ENCODE measurements around the gene PSMG4. TPM values are rescaled to one million over a fixed set of nuclear protein-coding genes. Genes with fewer than 3 reads are reported as not detected.

Gene PSMG4
- total and polyA plus RNA-seq, 9 of the 15 experiments (the other 6 are each of a cell fraction or from before 2014, with no cell fraction given) = 12.9 to 185 (median 52.0) TPM

DNA sequence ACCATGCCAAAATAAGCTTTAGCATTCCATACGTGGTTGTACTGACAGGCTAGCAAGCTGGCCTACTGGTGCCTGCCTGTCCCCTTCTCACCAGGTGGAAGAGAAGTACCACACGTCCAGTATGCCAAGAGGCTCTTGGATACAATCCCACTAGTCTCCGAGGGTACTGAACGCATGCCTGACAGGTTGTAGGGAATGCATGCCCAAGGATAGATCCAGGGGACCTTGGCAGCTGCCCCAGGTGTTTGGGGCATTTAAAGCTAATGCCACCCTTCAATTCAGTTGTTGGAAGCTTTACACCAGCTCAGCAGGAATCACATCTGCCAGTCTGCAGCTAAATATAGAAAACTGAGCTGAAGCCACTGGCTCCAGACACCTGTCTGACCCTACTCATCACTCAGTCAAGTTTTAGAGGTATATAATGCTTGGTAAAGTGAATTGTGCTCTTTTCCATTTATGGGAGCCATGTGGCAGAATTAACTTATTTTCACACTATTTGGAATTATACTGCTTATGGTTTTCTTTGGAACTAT is 36.2 kb upstream of the PSMG4 start:
- ChIA-PET POLR2A (interaction anchor here (1.0 to 1.4 kb wide), 3 partner anchors 13 to 65 kb away, joined by 3 to 4 read pairs (median 3); partner anchors contain the start of gene TUBB2A), CTCF (ENCODE audit: low intra/inter-chr PET ratio) (no interaction called here)
- H3K27ac ChIP-seq (ENCODE audit: extremely low read depth, low read depth, low read length) = no peak overlapping the region
- ATAC-seq (no peak), FAIRE-seq (no peak), DNase-seq (ENCODE audit: extremely low read depth in 1 of 4, low spot score in 3 of 4) (no peak)
- no peaks in the 10 kb centered on the region for H3K9me1 ChIP-seq (ENCODE audit: control insufficient read depth, insufficient read depth, low read length)
- TF ChIP-seq, protein P1, sequence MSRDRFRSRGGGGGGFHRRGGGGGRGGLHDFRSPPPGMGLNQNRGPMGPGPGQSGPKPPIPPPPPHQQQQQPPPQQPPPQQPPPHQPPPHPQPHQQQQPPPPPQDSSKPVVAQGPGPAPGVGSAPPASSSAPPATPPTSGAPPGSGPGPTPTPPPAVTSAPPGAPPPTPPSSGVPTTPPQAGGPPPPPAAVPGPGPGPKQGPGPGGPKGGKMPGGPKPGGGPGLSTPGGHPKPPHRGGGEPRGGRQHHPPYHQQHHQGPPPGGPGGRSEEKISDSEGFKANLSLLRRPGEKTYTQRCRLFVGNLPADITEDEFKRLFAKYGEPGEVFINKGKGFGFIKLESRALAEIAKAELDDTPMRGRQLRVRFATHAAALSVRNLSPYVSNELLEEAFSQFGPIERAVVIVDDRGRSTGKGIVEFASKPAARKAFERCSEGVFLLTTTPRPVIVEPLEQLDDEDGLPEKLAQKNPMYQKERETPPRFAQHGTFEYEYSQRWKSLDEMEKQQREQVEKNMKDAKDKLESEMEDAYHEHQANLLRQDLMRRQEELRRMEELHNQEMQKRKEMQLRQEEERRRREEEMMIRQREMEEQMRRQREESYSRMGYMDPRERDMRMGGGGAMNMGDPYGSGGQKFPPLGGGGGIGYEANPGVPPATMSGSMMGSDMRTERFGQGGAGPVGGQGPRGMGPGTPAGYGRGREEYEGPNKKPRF (IDR thresholded peaks at IDR 0.05; ENCODE audit: low read depth, low read length) = no peak
- TF ChIP-seq U2AF1 (optimal IDR thresholded peaks at IDR 0.05; ENCODE audit: low read depth, low read length) = no peak
- TF ChIP-seq, protein P2, sequence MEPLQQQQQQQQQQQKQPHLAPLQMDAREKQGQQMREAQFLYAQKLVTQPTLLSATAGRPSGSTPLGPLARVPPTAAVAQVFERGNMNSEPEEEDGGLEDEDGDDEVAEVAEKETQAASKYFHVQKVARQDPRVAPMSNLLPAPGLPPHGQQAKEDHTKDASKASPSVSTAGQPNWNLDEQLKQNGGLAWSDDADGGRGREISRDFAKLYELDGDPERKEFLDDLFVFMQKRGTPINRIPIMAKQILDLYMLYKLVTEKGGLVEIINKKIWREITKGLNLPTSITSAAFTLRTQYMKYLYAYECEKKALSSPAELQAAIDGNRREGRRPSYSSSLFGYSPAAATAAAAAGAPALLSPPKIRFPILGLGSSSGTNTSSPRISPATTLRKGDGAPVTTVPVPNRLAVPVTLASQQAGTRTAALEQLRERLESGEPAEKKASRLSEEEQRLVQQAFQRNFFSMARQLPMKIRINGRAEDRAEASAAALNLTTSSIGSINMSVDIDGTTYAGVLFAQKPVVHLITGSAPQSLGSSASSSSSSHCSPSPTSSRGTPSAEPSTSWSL (CRISPR knock-in tag; IDR thresholded peaks at IDR 0.05; ENCODE audit: borderline replicate concordance) = no peak
- TF ChIP-seq LARP7 (IDR thresholded peaks at IDR 0.05) = no peak
- TF ChIP-seq, protein P3, sequence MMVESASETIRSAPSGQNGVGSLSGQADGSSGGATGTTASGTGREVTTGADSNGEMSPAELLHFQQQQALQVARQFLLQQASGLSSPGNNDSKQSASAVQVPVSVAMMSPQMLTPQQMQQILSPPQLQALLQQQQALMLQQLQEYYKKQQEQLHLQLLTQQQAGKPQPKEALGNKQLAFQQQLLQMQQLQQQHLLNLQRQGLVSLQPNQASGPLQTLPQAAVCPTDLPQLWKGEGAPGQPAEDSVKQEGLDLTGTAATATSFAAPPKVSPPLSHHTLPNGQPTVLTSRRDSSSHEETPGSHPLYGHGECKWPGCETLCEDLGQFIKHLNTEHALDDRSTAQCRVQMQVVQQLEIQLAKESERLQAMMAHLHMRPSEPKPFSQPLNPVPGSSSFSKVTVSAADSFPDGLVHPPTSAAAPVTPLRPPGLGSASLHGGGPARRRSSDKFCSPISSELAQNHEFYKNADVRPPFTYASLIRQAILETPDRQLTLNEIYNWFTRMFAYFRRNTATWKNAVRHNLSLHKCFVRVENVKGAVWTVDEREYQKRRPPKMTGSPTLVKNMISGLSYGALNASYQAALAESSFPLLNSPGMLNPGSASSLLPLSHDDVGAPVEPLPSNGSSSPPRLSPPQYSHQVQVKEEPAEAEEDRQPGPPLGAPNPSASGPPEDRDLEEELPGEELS (CRISPR knock-in tag; IDR thresholded peaks at IDR 0.05; ENCODE audit: borderline replicate concordance) = no peak
- no peak for TF ChIP-seq ZNF253 (CRISPR knock-in tag; conservative IDR thresholded peaks at IDR 0.05)
- no peak for TF ChIP-seq GATAD2A (IDR thresholded peaks at IDR 0.05)
- TF ChIP-seq KDM4B (IDR thresholded peaks at IDR 0.05; ENCODE audit: borderline replicate concordance in 2 of 2, low read depth in 1 of 2) = no peak
- no peak for TF ChIP-seq ZNF507 (tag; conservative IDR thresholded peaks at IDR 0.05)
- TF ChIP-seq MCM3 (IDR thresholded peaks at IDR 0.05) = no peak
- peaks cover 36 to 61% of the 10 kb centered on the region in 2 experiments for H3K27me3 ChIP-seq (ENCODE audit: control insufficient read depth in 2 of 2, insufficient read depth in 2 of 2, low read length in 2 of 2)
- H3K9me3 ChIP-seq (replicated peaks; ENCODE audit: control insufficient read depth, insufficient read depth, low read depth, low read length) = no peaks in the 10 kb centered on the region
- in situ Hi-C loops (cut with MboI) (no loop called here), intact Hi-C loops (cut with micrococcal nuclease) (no loop called here)
- no peak overlapping the region for H3K4me3 ChIP-seq
- H3K4me2 ChIP-seq (ENCODE audit: insufficient read depth, low read length) = no peak overlapping the region
- no peaks in the 10 kb centered on the region for H3K36me3 ChIP-seq (ENCODE audit: control insufficient read depth, insufficient read depth, low read length)
- no peaks in the 10 kb centered on the region for H4K20me1 ChIP-seq (replicated peaks; ENCODE audit: control insufficient read depth, insufficient read depth, low read length)
- H2AFZ ChIP-seq (ENCODE audit: low read depth, low read length) = no peak overlapping the region
- no TSS peak for BruUV-seq (replicated peaks)
- H3K9ac ChIP-seq (ENCODE audit: insufficient read depth in 1 of 2, low read depth in 2 of 2, low read length in 2 of 2) = no peak overlapping the region
- WGBS (ENCODE audit: insufficient coverage, low coverage, missing lambda C conversion rate) = 3% methylated on average over 4 of the region's 4 CpGs
- no peaks in the 10 kb centered on the region for H3K79me2 ChIP-seq (ENCODE audit: control insufficient read depth, insufficient read depth, low read length)
- H3K4me1 ChIP-seq (replicated peaks in 1 of 2; ENCODE audit: control insufficient read depth in 2 of 2, insufficient read depth in 2 of 2, low read length in 2 of 2) = peaks cover 11 to 16% of the 10 kb centered on the region in 2 experiments
